Keratinocyte (primary cell): ENCODE measurements around the gene TCEAL3.

Experiments used
- EZH2 ChIP-seq: IDR thresholded peaks from one replicate; pipeline ENCODE4 v1.6.1; 2012; ENCODE audit warnings: inconsistent platforms, mild to moderate bottlenecking, low read length, moderate library complexity
- TF ChIP-seq, protein P1 (sequence below), 3 experiments: IDR thresholded peaks in 1 of 3; conservative IDR thresholded peaks in 1 of 3; optimal IDR thresholded peaks in 1 of 3; 2 replicates in 2 of 3; 3 replicates in 1 of 3; pipeline versions ENCODE3 to v1.5.1; 2011; ENCODE audit warnings: low read length in 3 of 3, mild to moderate bottlenecking in 3 of 3, moderate library complexity in 2 of 3, control low read depth in 1 of 3, inconsistent platforms in 1 of 3; ENCODE audit not compliant: insufficient read depth in 2 of 3; ENCODE audit errors: extremely low read depth in 1 of 3

DNA sequence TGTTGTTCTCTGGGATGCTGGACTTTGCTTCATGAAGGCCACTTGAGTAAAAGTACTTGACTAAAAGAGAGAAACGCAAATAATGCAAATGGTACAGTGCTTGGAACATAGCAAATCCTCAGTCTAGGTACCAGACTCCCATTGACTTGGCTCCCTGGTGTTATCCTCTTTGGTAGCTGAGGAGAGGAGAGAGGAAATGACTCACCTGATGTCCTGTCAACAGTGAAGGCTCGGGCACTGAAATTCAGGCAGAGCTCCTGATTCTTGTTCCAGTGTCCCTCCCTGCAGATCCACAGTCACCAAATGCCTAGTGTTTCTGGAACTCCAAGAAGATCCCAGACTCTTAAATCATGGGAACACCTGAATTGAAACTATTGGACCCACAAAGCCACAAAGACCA is 45.0 kb upstream of the TCEAL3 start:
- TF ChIP-seq EZH2: no peak
- TF ChIP-seq, protein P1, sequence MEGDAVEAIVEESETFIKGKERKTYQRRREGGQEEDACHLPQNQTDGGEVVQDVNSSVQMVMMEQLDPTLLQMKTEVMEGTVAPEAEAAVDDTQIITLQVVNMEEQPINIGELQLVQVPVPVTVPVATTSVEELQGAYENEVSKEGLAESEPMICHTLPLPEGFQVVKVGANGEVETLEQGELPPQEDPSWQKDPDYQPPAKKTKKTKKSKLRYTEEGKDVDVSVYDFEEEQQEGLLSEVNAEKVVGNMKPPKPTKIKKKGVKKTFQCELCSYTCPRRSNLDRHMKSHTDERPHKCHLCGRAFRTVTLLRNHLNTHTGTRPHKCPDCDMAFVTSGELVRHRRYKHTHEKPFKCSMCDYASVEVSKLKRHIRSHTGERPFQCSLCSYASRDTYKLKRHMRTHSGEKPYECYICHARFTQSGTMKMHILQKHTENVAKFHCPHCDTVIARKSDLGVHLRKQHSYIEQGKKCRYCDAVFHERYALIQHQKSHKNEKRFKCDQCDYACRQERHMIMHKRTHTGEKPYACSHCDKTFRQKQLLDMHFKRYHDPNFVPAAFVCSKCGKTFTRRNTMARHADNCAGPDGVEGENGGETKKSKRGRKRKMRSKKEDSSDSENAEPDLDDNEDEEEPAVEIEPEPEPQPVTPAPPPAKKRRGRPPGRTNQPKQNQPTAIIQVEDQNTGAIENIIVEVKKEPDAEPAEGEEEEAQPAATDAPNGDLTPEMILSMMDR (optimal IDR thresholded peaks at IDR 0.05 in 1 of 3, IDR thresholded peaks at IDR 0.05 in 1 of 3, conservative IDR thresholded peaks at IDR 0.05 in 1 of 3; ENCODE audit: extremely low read depth in 1 of 3, insufficient read depth in 2 of 3, low read length in 3 of 3): no peak
